EL (cell line): ENCODE results near the gene SNRNP40.
A peak's percentile ranks its signal among the peaks of the same experiment; 100 is the strongest.
"Not testable (repeated sequence)": the region's sequence is repeated elsewhere in the genome, so short reads cannot be mapped to it uniquely, and the experiment has no call there.

ENCODE experiments used
- DNase-seq: peaks from one replicate; pipeline ENCODE4 v3.0.0-alpha.2; 2016

SNRNP40 gene

DNA sequence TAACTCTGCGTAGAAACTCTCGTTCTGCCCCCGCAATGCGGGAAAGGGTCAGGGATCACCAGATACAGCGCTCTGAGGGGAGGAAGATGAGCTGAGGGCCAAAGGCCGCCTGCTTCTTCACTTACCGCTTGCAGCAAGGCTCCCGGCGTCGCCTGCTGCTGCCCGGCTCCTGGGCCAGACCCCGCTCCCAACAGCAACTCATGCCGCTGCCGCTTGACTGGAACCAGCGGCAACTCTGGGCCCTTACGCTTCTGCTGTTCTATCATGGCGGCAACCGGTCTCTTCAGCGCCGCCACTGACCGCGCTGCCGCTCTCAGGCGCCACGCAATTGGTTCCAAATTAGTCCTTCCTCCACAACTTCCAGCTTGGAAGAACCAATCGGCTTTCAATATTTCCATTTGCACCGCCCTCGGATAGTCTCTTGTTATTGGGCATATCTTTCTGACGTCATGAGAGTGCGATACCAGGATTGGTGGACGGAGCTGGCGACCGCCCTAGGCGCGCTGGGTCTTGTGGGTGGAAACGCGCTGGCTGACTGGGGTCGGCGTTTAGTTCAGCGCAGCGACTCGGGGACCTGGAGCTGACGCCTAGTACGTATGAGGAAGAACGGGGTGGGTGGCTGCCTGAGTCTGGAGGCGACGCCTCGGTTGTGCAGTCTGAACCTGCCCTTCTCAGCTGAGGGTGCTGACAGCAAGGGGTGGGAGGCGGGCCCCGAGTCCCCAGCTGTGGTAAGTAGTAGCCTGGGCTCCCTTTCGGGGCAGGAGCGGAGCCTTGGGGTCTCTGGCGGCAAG lies at the start of gene SNRNP40, which contains the start of gene ZCCHC17:
SNRNP40 (minus strand) TSS at position 303 of the 791 bp plus-strand sequence; CDS start at position 266, 37 bp downstream.
ZCCHC17 (plus strand) TSS at position 547 of the 791 bp plus-strand sequence. CDS start 13,067 bp downstream, outside the sequence.
- peak; percentile 100 for DNase-seq

DNA sequence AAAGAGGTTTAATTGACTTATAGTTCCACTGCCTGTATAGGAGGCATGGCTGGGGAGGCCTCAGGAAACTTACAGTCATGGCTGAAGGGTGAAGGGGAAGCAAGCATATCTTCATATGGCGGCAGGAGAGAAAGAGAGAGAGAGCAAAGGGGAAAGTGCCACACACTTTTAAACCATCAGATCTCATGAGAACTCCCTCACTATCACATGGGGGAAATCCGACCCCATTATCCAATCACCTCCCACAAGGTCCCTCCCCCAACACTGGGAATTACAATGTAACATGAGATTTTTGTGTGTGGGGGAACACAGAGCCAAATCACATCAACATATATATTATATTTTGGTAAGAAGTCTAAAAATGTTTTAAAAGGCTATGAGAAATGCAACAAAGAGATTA lies 49.0 kb upstream of the SNRNP40 start:
- DNase-seq: no peak

- no peak for DNase-seq
Measured at GRCh38 chr1:31344503-31344902, 47.9 kb upstream of the SNRNP40 start.

DNA sequence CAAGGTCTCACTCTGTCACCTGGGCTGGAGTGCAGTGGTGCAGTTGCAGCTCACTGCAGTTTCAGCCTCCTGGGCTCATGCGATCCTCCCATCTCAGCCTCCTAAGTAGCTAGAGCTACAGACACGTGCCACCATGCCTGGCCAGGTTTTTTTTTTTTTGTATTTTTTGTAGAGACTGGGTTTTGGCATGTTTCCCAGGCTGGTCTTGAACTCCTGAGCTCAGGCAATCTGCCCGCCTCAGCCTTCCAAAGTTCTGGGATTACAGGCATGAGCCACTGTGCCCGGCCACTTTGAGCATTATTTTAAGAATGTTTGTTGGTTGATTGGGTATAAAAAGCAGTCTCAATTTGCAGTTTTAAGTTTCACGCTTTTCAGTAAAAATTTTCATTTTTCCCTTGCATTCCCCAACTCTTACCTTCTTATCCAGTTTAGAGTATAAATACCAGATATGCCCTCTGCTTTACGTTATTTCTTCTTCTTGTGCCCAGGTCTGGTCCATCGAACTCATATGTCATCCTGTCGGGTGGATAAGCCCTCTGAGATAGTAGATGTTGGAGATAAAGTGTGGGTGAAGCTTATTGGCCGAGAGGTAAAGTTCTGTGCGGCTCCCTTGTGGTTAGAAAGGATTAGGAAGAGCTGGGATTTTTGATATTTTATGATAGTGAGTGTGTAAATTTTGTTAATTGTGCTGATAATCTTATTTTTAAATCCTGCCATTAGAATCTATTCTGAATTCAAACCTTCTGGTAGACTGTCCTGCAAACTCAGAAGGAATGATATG lies 40.3 kb upstream of the SNRNP40 start:
- DNase-seq: no peak

DNA sequence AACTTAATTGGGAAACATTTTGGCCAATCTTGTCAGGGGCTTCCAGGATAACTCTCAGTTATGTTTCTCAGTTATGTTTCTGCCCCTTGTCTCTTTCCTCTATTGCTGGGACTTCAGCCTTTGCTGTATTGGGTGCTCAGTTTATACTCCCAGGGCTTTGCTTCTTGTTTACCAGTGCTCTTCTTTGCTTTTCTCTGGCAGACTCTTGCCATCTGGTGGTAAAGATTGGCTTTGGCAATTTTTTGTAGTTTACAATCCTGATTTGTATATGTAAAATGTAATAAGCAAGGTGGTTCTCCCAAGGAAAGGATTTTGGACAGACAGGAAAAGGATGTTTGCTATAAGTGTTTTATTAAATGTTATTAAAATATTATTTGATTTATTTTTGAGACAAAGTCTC lies 38.4 kb upstream of the SNRNP40 start:
- peak; percentile 47 for DNase-seq

DNA sequence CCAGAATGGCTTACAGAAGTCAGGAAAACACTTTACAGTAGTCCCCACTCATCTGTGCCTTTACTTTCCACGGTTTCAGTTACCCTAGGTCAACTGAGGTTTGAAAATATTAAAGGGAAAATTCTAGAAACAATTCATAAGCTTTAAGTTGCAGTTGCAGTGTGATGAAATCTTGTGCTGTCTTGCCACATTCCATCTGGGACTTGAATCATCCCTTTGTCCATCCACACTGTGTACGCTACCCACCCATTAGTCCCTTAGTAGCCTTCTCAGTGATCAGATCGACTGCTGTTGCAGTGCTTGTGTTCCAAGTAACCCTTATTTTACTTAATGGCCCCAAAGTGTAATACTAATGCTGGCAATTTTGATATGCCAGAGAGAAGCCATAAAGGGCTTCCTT lies 30.8 kb upstream of the SNRNP40 start:
- peak; percentile 8 for DNase-seq

GRCh38 chr1:31326461-31326860 lies 29.9 kb upstream of the SNRNP40 start:
- DNase-seq: no peak

GRCh38 chr1:31324992-31325391 lies 28.4 kb upstream of the SNRNP40 start:
- DNase-seq: no peak

- DNase-seq: no peak
Measured at GRCh38 chr1:31324093-31324492, 27.5 kb upstream of the SNRNP40 start.

DNA sequence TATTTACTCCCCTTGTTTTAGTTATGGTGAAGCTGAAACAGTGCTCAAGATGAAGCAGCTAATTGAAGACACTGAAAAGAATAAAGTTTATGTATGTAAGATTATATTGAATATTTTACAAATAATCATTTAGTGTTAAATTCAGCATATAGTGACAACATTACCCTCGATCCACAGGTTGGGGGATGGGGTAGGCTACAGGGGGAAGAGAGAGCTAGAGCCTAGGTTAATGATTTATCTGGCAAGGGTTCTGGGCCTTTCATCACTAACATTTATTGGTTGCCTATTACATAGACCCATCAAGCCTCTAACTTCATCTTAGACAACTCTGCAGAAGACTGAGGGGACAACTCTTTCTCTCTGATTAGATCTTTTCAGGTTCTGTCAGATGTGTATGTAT lies 21.6 kb upstream of the SNRNP40 start:
- DNase-seq: no peak

- no peak for DNase-seq
Measured at GRCh38 chr1:31315902-31316301, 19.3 kb upstream of the SNRNP40 start.

GRCh38 chr1:31310198-31310597 lies 13.6 kb upstream of the SNRNP40 start:
- no peak for DNase-seq

GRCh38 chr1:31308036-31308435 lies 11.4 kb upstream of the SNRNP40 start:
- no peak for DNase-seq

- peak; percentile 92 for DNase-seq
Measured at GRCh38 chr1:31306278-31306677, 9.7 kb upstream of the SNRNP40 start.

- peak; percentile 55 for DNase-seq
Measured at GRCh38 chr1:31302709-31303441, 6.3 kb upstream of the SNRNP40 start.

DNA sequence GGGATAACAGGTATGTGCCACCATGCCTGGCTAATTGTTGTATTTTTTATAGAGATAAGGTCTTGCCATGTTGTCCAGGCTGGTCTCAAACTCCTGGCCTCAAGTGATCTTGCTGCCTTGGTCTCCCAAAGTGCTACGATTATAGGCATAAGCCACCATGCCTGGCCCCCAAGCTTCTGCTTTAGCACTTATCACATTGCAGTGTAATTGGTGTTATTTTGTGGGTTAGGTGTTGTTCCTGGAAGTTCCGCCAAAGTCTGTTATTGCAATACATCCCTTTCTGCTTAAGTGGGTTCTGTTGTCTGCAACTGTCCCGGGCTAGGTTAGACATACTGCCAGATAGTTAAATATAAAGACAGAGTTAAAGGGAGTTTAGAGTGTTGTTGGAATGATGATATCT lies 3.6 kb upstream of the SNRNP40 start:
- DNase-seq: no peak

DNA sequence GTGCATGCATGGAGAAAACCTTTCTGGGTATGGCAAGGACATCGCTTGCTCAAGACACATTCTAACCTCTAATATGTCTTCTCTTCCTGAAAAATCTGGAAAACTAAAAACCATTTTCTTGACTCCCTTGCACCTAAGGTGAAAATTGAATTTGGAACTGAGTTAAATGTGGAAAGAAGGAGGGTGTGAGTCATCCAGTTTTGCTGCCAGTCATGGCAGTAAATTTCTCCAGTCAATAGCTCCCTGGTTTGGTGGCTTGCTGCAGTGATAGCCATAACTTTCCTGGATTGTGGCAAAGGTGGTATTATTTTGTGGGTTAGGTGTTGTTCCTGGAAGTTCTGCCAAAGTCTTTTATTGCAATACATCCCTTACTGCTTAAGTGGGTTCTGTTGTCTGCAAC lies 2.8 kb upstream of the SNRNP40 start:
- peak; percentile 39 for DNase-seq

GRCh38 chr1:31297277-31298247 lies 974 bp upstream of the SNRNP40 start:
- peak; percentile 56 for DNase-seq

DNA sequence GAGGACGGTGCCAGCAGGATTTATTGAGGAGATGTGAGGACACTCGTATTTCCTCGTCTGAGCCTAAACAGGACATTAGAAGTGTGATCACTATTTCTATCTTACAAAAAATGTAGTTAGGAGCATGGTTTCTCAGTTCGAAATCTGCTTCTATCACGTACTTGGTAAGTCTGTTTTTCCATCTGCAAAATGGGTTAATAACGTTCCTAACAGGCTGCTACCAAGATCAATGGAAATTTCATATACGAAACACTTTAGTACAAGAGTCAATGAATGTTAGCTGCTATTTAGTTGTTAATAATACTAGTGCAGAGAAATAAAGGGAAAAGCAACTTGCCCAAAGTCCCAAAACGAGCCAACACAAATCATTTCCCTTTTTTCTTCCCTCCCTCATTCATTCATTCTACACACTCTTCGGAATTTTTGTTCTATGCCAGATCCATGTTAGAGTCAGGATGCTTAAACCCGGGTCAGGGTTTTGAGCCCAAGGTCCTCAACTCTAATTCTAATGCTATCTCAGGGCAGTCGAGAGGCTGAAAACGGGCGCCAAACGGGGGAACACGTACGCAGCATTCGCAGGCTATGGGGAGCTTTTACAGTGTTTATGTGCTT lies 608 bp downstream of the SNRNP40 start:
- peak; percentile 6 for DNase-seq

DNA sequence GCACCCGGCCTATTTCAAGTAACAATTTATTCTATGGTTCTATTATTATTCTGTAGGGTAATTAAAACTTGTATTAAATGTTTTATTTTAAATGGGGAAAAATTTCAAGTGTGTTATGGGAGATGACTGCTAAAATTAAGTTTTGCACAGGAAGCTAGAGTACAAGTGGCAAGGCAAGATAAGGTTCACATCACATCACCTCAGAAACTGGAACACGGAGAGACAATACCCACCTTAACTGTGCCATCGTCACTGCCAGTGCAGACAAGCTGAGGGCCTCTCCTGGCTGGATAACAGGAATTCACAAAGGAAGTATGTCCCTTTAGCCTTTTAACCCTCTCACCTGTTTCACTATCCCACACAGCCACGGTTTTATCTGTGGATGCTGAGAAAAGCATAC lies 7.6 kb downstream of the SNRNP40 start:
- no peak for DNase-seq

GRCh38 chr1:31287791-31288190 lies 8.8 kb downstream of the SNRNP40 start:
- DNase-seq: not testable (repeated sequence)

DNA sequence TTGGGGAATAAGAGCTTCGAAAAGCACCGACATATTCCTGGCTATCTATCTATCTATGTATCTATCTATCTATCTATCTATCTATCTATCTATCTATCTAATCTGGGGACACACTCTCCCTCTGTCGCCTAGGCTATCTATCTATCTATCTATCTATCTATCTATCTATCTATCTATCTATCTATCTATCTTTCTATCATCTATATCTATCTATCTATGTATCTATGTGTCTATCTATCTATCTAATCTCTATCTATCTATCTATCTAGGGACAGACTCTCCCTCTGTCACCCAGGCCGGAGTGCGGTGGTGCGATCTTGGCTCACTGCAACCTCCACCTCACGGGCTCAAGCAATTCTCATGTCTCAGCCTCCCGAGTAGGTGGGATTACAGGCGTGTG lies 14.2 kb downstream of the SNRNP40 start:
- not testable (repeated sequence) for DNase-seq
